NOMO-1 treated with DMSO at 0.1 percent for 48 hours (cell line): ENCODE data around the gene PLCB1.
A peak's percentile ranks its signal among the peaks of the same experiment; 100 is the strongest.

Source experiments
- DNase-seq: peaks from one replicate; lab custom pipeline; 2025; ENCODE audit not compliant: unreplicated experiment; lab: John Stamatoyannopoulos, UW

PLCB1 gene

DNA sequence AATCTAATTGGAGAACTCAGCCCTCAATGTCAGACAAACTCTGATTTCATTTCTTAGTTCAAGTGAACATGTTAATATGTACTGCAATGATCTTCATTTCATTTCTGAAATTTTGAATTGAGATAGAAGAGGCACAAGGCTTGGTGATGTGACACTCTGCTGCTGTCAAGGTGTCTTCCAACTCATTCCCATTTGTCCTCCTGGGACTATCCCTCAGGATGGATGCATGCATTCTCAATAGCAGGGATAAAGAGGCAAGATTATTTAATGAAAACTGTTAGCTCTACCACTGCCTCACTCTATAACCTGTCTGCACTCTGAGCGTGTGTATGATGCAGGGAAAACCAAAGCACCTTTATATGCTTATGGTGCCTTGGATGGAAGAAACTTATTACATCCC lies 78.7 kb downstream of the PLCB1 start:
- DNase-seq, result no peak

DNA sequence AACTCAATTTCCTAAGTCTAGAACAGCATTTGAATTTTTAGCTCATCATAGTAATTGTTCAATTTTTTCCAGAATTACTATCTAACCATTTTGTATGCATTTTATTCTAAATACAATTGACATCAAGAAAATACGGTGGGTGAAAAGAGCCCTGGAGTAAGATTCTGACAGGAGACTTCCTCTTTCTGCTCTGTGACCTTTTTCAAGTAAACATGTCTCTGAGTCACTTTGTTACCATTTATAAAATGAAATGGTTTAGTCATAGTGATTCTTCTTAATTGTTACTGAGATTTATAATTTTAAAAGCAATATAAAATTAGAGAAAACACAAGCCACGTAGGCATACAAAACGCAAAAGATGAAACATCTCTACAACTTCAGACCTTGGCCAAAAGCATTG lies 80.2 kb downstream of the PLCB1 start:
- DNase-seq, result peak; percentile 8

- no peak for DNase-seq
These were observed 81.2 kb downstream of the PLCB1 start for GRCh38 chr20:8213270-8213669.

DNA sequence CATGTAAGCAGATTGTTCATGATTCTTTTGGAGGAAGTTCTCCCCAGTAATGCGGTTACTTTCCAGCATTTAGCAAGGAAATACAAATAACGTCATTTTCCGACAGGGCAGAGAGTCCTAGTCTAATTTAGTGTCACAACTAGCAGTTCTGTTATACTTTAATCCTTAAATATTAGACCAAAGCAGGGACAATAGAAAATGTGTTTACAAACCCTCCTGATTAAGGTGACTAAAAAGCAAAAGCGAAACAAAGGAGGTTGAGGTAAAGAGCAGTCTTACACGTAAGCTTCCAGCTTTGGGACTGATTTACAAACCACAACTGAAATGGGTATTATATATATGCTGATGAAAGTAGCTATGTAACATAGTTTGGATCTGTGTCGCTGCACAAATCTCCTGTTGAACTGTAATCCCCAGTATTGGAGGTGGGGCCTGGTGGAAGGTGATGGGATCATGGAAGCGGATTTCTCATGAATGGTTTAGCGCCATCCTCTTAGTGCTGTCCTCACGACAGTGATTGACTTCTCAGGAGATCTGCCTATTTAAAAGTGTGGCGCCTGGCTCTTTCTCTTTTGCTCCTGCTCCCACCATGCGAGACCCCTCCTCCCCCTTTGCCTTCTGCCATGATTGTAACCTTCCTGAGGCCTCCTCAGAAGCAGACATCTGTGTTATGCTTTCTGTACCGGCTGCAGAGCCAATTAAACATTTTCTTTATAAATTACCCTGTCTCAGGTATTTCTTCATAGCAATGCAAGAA lies 81.9 kb downstream of the PLCB1 start:
- no peak for DNase-seq

GRCh38 chr20:8215361-8215781 lies 83.3 kb downstream of the PLCB1 start:
- DNase-seq, result no peak

DNA sequence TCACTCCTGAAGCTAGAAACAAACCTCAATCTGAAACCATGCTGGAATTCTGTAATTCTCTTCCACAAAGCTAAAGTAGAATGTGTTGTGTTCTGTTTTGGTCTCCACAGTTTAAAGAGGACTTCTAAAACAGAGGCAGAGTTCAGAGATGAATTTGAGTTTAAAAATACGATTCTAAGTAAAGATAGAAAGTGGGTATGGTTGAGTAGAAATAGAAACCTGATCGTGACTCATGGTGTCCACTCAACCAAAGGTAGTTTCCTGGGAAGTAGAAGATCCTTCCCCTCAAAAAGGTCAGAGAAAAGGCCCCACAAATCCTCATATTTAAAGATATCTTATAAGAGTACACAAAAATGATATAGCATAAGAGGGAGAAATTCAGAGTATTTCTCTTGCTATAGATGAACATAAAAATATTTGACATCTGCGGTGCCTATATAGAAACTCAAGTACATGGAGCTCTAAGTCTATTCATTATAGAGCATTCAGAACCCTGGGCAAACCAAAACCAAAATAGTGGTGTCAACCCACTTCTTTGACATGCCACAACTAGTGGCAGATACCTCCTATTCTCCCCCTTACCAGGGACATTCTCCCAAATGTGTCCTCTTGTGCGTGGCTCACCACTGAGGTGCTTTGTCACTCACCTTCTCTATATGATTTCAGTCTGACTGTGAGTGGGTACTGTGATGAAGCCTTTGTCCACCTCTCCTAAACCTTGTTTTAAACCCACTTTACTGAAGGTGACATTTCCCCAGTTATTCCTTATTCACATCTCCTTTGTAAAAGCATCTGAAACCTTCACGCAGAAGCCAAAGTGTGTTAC lies 84.5 kb downstream of the PLCB1 start:
- DNase-seq, result no peak

- DNase-seq, result no peak
These were observed 86.8 kb downstream of the PLCB1 start for GRCh38 chr20:8218861-8219260.

- DNase-seq, result no peak
These were observed 87.3 kb downstream of the PLCB1 start for GRCh38 chr20:8219403-8219802.

- no peak for DNase-seq
These were observed 88.7 kb downstream of the PLCB1 start for GRCh38 chr20:8220716-8221115.

DNA sequence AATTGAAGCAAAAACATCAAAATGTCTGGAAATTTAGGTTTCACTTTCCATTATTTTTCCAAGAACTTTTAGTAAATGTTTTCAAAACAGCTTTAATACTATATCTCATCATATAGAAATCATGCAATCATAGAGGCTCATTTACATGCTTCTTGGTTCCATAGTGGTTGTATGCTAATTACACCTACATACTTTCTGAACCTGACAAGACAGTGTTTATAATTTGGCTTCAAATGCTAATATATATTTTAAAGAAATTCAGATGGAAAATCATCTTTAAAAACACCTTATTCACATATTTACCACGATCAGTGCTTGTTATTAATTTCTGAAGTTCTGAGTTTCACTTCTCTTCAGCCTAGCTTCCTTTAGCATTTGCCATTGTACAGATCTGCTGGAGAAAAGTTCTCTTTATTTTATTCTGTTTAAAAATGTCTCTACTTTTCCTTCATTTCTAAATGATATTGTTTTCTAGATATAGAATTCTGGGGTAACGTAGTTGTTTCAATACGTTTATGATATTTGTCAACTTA lies 89.9 kb downstream of the PLCB1 start:
- no peak for DNase-seq

DNA sequence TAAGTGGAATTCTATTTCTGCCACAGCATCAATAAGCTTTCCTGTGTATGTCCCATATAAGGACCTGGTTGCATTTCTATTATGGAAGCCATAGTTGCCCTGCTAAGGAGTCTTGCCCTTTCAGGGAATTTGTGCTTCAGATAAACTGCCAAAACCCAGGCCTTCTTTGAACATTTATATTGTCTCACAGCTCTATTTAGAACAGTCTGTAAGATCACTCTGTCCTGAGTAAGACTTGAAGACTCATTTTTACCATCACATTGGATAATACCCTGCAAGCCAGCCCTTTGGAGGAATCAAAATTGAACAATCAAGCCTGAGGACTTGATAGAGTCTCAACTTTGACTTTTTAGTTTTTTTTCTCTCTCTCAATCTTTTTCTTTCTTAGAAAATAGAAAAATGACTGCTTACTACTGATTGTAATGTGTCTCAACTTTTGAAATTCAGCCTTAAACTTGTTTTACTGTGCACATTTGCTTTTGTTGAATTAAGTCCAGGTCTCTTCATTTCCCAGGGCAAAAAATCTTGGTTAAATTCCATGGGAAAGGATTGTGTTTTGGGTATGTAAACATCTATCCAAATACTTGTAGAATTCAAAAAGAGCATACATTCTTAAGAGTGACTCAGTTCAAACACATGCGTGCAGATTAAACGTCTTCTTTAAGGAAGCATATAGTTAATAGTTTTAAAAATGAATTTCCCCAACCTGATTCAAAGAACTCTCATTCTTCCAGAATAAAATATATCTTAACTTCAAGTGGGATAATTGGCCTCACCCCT lies 91.2 kb downstream of the PLCB1 start:
- no peak for DNase-seq

DNA sequence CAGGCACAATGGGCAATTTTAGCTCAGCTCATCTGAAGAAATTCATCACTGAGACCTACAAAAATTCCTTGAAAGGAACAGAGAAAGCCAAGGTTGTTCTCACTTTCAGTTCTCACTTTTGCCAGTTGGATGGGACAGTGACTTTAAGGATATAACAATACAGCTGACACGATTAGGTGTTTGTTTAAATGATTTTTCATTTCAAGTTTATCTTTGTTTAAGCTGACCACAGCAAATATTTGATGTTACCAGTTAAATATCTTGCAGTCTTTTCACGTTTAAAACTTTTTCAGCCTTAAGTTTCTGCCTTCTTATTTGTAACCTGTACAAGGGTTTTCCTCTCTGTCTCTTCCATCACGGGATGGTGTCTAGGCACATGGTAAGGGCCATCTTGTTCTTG lies 93.6 kb downstream of the PLCB1 start:
- no peak for DNase-seq

DNA sequence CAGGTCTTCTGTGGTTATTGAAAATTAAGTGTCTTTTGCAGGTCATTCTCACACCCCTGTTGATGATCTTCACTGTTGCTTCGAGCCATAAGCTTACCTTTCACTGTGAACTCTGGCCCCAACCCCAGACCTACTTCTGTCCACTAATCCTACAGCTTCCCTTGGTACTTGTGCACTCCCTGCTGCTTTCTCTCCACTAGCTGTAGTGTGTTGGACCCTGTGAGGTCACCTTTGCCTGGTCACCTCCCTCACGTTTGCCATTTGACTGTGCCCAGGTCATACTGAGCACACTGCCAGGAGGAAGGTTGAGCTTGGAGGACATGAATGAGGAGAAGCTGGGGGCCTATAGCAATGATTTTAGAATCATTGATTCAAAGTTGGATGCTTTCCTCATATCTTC lies 94.0 kb downstream of the PLCB1 start:
- no peak for DNase-seq

DNA sequence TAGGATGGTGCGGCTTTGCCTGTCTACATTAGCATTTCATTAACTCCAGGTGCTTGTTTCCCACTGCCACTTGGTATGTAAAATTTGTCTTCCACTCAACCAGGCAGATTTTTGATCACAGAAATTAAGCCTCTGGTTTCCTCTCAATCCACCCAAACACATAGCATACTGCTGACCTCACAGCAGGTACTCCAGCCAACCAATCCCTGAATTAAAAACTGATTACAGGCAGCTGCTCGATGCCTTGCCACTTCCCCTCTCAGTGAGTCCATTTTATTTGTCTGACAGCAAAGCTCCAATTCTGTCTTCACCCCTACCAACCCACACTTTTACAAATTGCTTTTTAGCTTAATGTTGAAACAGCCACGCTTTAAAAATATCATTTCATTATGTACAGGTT lies 95.2 kb downstream of the PLCB1 start:
- DNase-seq, result no peak

DNA sequence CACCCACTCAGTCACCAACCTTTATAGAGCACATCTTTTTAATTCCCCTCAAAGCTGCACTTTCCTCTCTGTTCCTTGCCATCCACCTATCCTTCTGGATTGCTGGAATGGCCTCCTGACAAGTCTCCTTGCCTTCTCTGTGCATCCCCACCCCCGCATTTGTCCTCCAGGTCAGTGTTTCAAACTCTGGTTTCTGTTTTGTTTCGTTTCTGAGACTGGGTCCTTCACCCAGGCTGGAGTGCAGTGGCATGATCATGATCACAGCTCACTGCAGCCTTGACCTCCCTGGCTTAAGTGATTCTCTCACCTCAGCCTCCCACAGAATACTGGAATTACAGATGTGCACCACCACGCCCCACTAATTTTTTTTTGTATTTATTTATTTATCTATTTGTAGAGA lies 96.2 kb downstream of the PLCB1 start:
- no peak for DNase-seq

GRCh38 chr20:8229090-8229489 lies 97.0 kb downstream of the PLCB1 start:
- DNase-seq, result no peak

- DNase-seq, result no peak
These were observed 99.0 kb downstream of the PLCB1 start for GRCh38 chr20:8231038-8231437.

- no peak for DNase-seq
These were observed 100.3 kb downstream of the PLCB1 start for GRCh38 chr20:8232332-8232731.

DNA sequence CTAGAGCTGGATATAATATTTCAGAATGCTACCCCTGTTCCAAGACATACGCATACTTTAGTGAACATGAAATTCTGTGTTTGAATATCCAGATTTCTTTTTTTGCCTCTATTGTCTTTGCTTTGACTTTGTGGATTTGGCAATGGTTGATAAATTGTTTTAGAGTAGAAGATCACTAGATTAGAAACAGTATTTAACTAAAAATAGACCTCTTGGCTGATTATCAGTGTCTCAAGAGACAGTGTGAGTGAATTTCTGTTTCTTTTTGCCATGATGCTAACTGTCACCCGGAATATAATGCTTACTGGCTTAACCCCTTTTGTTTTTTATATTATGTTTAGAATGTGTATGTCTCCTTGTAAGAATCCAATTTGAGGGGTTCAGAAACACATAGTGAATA lies 102.5 kb downstream of the PLCB1 start:
- no peak for DNase-seq

DNA sequence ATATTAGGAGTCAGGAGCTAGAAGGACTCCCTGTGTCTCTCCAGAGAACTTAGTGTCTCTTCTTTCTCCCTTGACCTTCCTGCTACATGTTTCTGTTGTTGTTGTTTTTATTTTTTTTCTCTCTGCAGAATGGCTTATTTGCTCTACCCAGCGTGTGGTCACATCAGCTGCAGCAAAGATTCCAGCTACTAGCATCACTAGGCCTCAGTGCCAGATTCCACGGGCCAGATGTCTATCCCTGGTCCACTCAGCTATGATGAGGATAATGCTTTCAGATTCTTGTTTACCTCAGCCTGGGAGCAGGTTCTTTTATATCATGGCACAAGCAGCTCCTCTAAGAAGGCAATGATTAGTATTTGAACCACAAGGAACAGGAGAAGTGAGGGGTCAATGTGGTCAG lies 110.0 kb downstream of the PLCB1 start:
- no peak for DNase-seq
